ENCODE results near the gene IL10RB.

GRCh38 chr21:33283203-33283602, 17.0 kb downstream of the IL10RB start:
- TF ChIP-seq POLR2A (IDR thresholded peaks at IDR 0.05; ENCODE audit: low read depth), result no peak
- TF ChIP-seq, protein P1, sequence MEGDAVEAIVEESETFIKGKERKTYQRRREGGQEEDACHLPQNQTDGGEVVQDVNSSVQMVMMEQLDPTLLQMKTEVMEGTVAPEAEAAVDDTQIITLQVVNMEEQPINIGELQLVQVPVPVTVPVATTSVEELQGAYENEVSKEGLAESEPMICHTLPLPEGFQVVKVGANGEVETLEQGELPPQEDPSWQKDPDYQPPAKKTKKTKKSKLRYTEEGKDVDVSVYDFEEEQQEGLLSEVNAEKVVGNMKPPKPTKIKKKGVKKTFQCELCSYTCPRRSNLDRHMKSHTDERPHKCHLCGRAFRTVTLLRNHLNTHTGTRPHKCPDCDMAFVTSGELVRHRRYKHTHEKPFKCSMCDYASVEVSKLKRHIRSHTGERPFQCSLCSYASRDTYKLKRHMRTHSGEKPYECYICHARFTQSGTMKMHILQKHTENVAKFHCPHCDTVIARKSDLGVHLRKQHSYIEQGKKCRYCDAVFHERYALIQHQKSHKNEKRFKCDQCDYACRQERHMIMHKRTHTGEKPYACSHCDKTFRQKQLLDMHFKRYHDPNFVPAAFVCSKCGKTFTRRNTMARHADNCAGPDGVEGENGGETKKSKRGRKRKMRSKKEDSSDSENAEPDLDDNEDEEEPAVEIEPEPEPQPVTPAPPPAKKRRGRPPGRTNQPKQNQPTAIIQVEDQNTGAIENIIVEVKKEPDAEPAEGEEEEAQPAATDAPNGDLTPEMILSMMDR (IDR thresholded peaks at IDR 0.05), result no peak

All from esophagus muscularis mucosa (tissue), 3 donors.